Measurements from ENCODE around the gene MARCHF2. TPM values are rescaled to one million over a fixed set of nuclear protein-coding genes. Genes with fewer than 3 reads are reported as not detected.
"Not testable (repeated sequence)": the region's sequence is repeated elsewhere in the genome, so short reads cannot be mapped to it uniquely, and the experiment has no call there.

MARCHF2 gene
- total RNA-seq, 2 donors from 2014 or later: 165 to 294 TPM

DNA sequence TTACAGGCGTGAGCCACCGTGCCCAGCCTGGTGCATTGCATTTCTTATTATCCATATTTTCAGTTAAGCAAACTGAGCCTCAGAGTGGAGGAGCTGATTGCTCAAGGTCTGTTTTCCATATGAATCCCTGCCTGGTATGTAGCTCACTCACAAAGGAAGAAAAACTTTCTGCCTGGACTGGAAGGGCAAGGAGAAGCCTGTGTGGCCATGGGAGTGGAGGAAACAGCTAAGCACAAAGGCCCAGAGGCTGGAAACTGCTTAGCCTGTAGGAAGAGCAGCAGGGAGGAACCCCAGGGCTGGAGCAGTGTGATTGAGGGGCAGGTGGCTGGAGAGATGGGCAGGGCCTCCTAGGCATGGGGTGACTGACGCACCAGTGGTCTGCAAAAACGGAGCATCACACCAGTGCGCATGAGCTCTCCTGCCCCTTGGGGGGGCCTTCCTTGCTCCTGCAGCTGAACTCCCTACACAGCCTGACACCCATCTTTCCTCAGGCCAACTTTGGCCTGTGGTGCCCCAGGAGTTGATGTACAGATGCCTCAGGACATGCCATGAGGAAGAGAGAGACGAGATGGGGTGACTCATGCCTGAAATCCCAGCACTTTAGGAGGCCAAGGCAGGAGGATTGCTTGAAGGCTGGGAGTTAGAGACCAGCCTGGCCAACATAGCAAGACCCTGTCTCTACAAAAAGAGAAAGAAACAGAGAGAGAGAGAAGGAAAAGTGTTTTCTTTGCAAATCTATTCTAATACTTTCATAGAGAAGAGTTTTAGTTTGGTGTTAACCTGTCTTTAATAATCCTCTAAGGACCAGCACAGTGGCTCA is 28.8 kb downstream of the MARCHF2 start:
- peaks cover 7 to 18% of the 10 kb centered on the region in 2 donors for H3K4me1 ChIP-seq (ENCODE audit: control insufficient read depth in 1 of 2, low read depth in 2 of 2)
- H3K27me3 ChIP-seq (replicated peaks; ENCODE audit: insufficient read depth): no peaks in the 10 kb centered on the region
- ATAC-seq (ENCODE audit: insufficient number of reproducible peaks, low FRiP score, low read depth): no peak
- DNase-seq (ENCODE audit: low spot score): no peak
- H3K27ac ChIP-seq: no peak overlapping the region
- H3K4me3 ChIP-seq: no peak overlapping the region
- H3K36me3 ChIP-seq: peaks cover 2% of the 10 kb centered on the region
- TF ChIP-seq, protein P1, sequence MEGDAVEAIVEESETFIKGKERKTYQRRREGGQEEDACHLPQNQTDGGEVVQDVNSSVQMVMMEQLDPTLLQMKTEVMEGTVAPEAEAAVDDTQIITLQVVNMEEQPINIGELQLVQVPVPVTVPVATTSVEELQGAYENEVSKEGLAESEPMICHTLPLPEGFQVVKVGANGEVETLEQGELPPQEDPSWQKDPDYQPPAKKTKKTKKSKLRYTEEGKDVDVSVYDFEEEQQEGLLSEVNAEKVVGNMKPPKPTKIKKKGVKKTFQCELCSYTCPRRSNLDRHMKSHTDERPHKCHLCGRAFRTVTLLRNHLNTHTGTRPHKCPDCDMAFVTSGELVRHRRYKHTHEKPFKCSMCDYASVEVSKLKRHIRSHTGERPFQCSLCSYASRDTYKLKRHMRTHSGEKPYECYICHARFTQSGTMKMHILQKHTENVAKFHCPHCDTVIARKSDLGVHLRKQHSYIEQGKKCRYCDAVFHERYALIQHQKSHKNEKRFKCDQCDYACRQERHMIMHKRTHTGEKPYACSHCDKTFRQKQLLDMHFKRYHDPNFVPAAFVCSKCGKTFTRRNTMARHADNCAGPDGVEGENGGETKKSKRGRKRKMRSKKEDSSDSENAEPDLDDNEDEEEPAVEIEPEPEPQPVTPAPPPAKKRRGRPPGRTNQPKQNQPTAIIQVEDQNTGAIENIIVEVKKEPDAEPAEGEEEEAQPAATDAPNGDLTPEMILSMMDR (IDR thresholded peaks at IDR 0.05): no peak
- H3K9me3 ChIP-seq: no peaks in the 10 kb centered on the region

DNA sequence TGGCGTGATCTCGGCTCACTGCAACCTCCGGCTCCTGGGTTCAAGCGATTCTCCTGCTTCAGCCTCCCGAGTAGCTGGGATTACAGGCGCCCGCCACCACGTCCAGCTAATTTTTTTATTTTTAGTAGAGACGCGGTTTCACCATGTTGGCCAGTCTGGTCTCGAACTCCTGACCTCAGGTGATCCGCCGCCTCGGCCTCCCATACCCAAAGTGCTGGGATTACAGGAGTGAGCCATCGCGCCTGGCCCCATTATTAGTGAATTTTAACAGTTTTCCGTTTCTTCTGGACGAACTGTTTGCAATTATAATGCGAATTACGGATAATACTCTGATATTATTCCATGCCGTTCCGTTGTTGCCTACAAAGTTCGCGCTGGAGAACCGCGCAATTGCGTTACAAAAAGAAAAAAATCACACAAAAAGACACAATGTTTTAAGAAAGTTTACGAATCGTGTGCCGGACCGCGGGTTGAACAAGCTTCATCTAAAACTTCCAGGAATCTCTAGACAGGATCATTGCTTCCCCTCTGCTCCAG is 31.1 kb downstream of the MARCHF2 start:
- H3K4me3 ChIP-seq: peak overlapping the region; percentile 89
- peaks cover 23 to 34% of the 10 kb centered on the region in 2 donors for H3K4me1 ChIP-seq (ENCODE audit: control insufficient read depth in 1 of 2, low read depth in 2 of 2)
- H3K27ac ChIP-seq: peak overlapping the region; percentile 94 to 96
- not testable (repeated sequence) for H3K27me3 ChIP-seq (replicated peaks; ENCODE audit: insufficient read depth); H3K9me3 ChIP-seq; H3K36me3 ChIP-seq; DNase-seq (ENCODE audit: low spot score); ATAC-seq (ENCODE audit: insufficient number of reproducible peaks, low FRiP score, low read depth)

DNA sequence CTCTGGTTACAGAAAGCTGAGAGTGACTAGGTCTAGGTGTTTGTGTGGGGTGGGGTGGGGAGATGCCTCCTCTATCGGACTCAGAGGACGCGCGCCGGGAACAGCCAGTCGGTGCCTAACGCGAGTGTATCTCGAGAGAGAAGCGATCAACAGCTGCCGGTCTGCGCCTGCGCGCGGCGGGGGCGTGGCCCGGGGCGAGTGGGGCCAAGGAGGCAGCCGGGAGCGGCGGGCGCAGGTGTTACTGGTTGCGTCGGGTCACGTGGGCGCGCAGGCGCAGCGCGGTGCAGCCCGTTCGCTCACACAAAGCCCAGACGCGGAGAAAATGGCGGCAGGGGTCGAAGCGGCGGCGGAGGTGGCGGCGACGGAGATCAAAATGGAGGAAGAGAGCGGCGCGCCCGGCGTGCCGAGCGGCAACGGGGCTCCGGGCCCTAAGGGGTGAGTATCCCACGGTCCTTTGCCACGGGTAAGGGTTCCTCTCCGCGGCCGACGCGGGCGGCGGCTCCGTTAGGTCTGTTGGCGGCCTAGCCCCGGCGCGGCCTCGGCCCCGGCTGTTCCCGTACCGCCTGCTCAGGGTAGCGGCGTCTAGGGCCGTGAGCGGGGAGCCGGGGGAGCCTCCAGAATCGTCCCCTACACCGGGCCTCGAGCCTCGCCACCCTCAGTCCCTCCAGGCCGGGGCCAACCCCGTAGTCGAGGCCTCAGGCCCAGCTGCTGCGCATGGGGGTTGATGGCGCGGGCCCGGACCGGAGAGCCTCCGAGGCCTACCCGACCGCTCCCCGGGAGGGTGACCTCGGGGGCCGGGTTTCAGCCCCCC is 31.8 kb downstream of the MARCHF2 start, which contains the start of gene HNRNPM:
TSS of gene HNRNPM (plus strand) at position 299 of the 811 bp plus-strand sequence. CDS start at position 323, 24 bp downstream.
- peak; percentile 99 for ATAC-seq (ENCODE audit: insufficient number of reproducible peaks, low FRiP score, low read depth)
- peak within 1 kb of the TSS; percentile 94 to 96 for H3K27ac ChIP-seq
- TF ChIP-seq, protein P1 (IDR thresholded peaks at IDR 0.05): no peak
- peak; percentile 98 for DNase-seq (ENCODE audit: low spot score)
- H3K4me3 ChIP-seq: peak within 1 kb of the TSS; percentile 89
- no peaks in the 10 kb centered on the region for H3K9me3 ChIP-seq
- H3K27me3 ChIP-seq (replicated peaks; ENCODE audit: insufficient read depth): no peaks in the 10 kb centered on the region
- H3K36me3 ChIP-seq: no peaks in the 10 kb centered on the region
- H3K4me1 ChIP-seq (ENCODE audit: control insufficient read depth in 1 of 2, low read depth in 2 of 2): peaks cover 24 to 37% of the 10 kb centered on the region in 2 donors

DNA sequence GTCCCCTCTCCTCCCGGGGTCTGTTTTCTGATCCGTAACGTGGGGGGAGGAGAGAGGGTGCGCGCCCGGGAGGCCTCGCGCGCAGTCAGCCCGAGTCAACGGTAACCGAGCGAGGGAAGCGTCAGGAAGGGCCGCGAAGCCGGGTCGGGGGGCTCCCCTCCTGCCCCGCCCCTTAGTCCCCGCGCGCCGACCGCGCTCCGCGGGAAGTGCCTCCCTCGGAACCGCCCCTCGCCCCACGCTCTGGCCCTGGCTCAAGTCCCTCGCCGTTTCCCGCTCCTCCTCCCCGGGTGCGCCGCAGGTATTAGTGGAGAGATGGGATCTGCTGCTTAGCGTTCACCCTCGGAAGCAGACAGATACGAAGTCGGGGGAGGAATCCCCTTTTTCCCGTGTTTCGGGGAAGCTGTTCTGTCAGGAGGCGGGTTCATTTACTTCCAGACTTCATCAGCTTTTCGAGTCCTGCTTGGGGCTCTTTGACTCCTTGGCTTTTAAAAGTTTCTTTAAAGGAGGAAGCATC is 32.4 kb downstream of the MARCHF2 start:
- ATAC-seq (ENCODE audit: insufficient number of reproducible peaks, low FRiP score, low read depth) (no peak), DNase-seq (ENCODE audit: low spot score) (no peak)
- H3K36me3 ChIP-seq: no peaks in the 10 kb centered on the region
- H3K27ac ChIP-seq: peak overlapping the region; percentile 94 to 96
- no peaks in the 10 kb centered on the region for H3K27me3 ChIP-seq (replicated peaks; ENCODE audit: insufficient read depth)
- H3K9me3 ChIP-seq: no peaks in the 10 kb centered on the region
- peaks cover 24 to 42% of the 10 kb centered on the region in 2 donors for H3K4me1 ChIP-seq (ENCODE audit: control insufficient read depth in 1 of 2, low read depth in 2 of 2)
- TF ChIP-seq, protein P1 (IDR thresholded peaks at IDR 0.05): no peak
- peak overlapping the region; percentile 89 for H3K4me3 ChIP-seq

DNA sequence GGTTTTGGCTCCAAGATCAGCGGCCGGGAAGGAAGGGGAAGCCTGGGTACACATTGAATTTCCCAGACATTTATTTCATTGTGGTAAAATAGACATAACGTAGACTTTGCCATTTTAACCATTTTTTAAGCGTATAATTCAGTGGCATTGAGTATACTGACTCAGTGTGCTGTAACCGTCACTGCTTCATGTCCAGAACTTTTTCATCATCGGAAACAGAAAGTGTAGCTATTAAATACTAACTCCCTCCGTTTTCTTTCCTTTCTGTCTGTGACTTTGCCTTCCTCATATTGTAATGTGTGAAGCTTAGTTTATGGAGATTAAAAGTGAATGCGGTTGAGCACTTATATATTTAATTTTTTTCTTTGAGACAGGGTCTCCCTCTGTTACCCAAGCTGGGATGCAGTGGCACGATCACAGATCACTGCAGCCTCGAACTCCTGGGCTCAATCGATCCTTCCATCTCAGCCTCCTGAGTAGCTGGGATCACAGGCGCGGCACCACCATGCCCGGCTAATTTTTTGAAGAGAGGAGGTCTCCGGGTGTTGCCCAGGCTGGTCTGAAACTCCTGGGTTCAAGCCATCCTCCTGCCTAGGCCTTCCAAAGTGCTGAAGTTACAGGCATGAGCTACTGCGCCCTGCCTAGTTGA is 33.1 kb downstream of the MARCHF2 start:
- H3K27me3 ChIP-seq (replicated peaks; ENCODE audit: insufficient read depth): no peaks in the 10 kb centered on the region
- H3K36me3 ChIP-seq: no peaks in the 10 kb centered on the region
- DNase-seq (ENCODE audit: low spot score): no peak
- peak overlapping the region; percentile 94 to 96 for H3K27ac ChIP-seq
- TF ChIP-seq, protein P1 (IDR thresholded peaks at IDR 0.05): no peak
- H3K9me3 ChIP-seq: no peaks in the 10 kb centered on the region
- no peak for ATAC-seq (ENCODE audit: insufficient number of reproducible peaks, low FRiP score, low read depth)
- peaks cover 27 to 47% of the 10 kb centered on the region in 2 donors for H3K4me1 ChIP-seq (ENCODE audit: control insufficient read depth in 1 of 2, low read depth in 2 of 2)
- peak overlapping the region; percentile 89 for H3K4me3 ChIP-seq

All from thoracic aorta (tissue), 2 donors.